ENCODE data around the gene FKBP5.

The FKBP5 gene

GRCh38 chr6:35637911-35638310 is 50.8 kb downstream of the FKBP5 start:
- no peak overlapping the region for H3K4me3 ChIP-seq (ENCODE audit: control insufficient read depth, low read depth, low read length)
- TF ChIP-seq CTCF (IDR thresholded peaks at IDR 0.05; ENCODE audit: control insufficient read depth, insufficient read depth, low read depth, low read length, missing control alignments) = no peak
- no peak for DNase-seq (ENCODE audit: low read depth)

- no peak for DNase-seq (ENCODE audit: low read depth)
- no peak overlapping the region for H3K4me3 ChIP-seq (ENCODE audit: control insufficient read depth, low read depth, low read length)
- TF ChIP-seq CTCF (IDR thresholded peaks at IDR 0.05; ENCODE audit: control insufficient read depth, insufficient read depth, low read depth, low read length, missing control alignments) = no peak
Measured at GRCh38 chr6:35635601-35636597, 52.8 kb downstream of the FKBP5 start.

- TF ChIP-seq CTCF (IDR thresholded peaks at IDR 0.05; ENCODE audit: control insufficient read depth, insufficient read depth, low read depth, low read length, missing control alignments) = no peak
- no peak for DNase-seq (ENCODE audit: low read depth)
- no peak overlapping the region for H3K4me3 ChIP-seq (ENCODE audit: control insufficient read depth, low read depth, low read length)
Measured at GRCh38 chr6:35634316-35634715, 54.4 kb downstream of the FKBP5 start.

GRCh38 chr6:35633579-35634089 is 55.1 kb downstream of the FKBP5 start:
- DNase-seq (ENCODE audit: low read depth) = no peak
- TF ChIP-seq CTCF (IDR thresholded peaks at IDR 0.05; ENCODE audit: control insufficient read depth, insufficient read depth, low read depth, low read length, missing control alignments) = no peak
- H3K4me3 ChIP-seq (ENCODE audit: control insufficient read depth, low read depth, low read length) = no peak overlapping the region

GRCh38 chr6:35629876-35630378 is 58.8 kb downstream of the FKBP5 start:
- DNase-seq (ENCODE audit: low read depth) = no peak
- TF ChIP-seq CTCF (IDR thresholded peaks at IDR 0.05; ENCODE audit: control insufficient read depth, insufficient read depth, low read depth, low read length, missing control alignments) = no peak
- no peak overlapping the region for H3K4me3 ChIP-seq (ENCODE audit: control insufficient read depth, low read depth, low read length)

GRCh38 chr6:35626401-35626800 is 62.3 kb downstream of the FKBP5 start:
- DNase-seq (ENCODE audit: low read depth) = no peak
- H3K4me3 ChIP-seq (ENCODE audit: control insufficient read depth, low read depth, low read length) = no peak overlapping the region
- no peak for TF ChIP-seq CTCF (IDR thresholded peaks at IDR 0.05; ENCODE audit: control insufficient read depth, insufficient read depth, low read depth, low read length, missing control alignments)
